ENCODE results near the gene EEF1AKMT1. TPM values are rescaled to one million over a fixed set of nuclear protein-coding genes. Genes with fewer than 3 reads are reported as not detected.

EEF1AKMT1 gene
- total and polyA plus RNA-seq, 7 donors, result 5.8 to 17.8 (median 10.0) TPM

DNA sequence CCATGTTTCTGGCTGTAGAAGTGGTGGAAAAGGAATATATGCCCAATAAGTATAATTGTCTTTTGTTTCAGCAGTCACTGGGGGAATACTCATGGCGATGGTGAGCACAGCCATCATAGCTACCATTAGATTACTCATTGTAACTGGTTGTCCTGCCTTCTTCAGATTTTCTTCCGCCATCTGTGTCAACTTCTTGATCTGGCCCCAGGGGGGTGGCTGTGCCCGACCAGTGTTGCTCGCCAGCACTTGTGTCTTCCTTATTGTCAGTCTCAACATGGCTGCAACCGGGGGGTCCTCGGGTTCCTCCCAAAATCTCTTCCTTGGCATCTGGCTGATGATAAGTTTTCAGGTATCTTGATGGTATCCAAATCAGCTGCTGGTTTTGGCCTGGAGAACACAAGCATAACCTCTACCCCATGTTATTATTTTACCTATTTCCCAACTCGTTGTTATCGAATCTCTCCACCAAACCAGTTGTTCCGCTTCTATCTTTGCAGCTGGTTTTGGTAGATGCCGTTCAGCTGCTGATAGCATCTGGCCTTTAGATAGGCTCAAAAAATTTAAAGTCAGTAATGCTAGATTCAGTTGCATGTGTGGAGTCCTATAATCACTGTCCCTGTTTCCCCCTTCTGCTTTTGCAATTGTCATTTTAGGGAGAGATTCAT, 93.2 kb downstream of the EEF1AKMT1 start:
- H3K27ac ChIP-seq, result no peak overlapping the region
- H3K4me3 ChIP-seq, result no peak overlapping the region
- no peaks in the 10 kb centered on the region for H3K27me3 ChIP-seq
- no peaks in the 10 kb centered on the region for H3K9me3 ChIP-seq
- no peaks in the 10 kb centered on the region for H3K4me1 ChIP-seq
- no peak for TF ChIP-seq POLR2A (IDR thresholded peaks at IDR 0.05)
- TF ChIP-seq EP300 (IDR thresholded peaks at IDR 0.05), result no peak
- TF ChIP-seq, protein P1, sequence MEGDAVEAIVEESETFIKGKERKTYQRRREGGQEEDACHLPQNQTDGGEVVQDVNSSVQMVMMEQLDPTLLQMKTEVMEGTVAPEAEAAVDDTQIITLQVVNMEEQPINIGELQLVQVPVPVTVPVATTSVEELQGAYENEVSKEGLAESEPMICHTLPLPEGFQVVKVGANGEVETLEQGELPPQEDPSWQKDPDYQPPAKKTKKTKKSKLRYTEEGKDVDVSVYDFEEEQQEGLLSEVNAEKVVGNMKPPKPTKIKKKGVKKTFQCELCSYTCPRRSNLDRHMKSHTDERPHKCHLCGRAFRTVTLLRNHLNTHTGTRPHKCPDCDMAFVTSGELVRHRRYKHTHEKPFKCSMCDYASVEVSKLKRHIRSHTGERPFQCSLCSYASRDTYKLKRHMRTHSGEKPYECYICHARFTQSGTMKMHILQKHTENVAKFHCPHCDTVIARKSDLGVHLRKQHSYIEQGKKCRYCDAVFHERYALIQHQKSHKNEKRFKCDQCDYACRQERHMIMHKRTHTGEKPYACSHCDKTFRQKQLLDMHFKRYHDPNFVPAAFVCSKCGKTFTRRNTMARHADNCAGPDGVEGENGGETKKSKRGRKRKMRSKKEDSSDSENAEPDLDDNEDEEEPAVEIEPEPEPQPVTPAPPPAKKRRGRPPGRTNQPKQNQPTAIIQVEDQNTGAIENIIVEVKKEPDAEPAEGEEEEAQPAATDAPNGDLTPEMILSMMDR (IDR thresholded peaks at IDR 0.05), result no peak
- no peak for TF ChIP-seq POLR2AphosphoS5 (IDR thresholded peaks at IDR 0.05)
- intact Hi-C loops (cut with DNase I), result no loop called here
- peaks cover 0 to 15% (median 0%) of the 10 kb centered on the region in 4 donors for H3K36me3 ChIP-seq
- DNase-seq, result no peak
- 96% methylated on average over 10 of the region's 10 CpGs for WGBS, 2 donors

DNA sequence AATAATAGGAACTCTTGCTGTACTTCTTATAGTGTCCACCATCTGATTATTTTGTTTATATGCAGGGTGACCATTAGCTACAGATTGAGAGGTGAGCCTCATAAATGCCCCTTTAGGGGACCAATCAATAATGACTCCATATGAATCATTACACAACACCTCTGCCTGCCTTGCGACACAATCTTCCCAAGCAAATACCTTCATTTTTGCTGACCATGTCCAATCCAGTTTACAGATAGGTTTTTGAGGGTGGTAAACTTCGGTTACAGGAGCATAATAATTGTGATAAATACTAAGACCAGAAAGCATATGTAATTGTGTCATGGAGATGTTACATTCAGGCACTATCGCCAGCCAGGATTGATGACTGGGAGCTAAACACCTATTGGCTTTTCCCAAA, 93.9 kb downstream of the EEF1AKMT1 start:
- 82 to 96% methylated on average over 3 of the region's 3 CpGs for WGBS, 2 donors
- H3K27ac ChIP-seq, result no peak overlapping the region
- intact Hi-C loops (cut with DNase I), result no loop called here
- no peak for DNase-seq
- no peaks in the 10 kb centered on the region for H3K4me1 ChIP-seq
- no peaks in the 10 kb centered on the region for H3K9me3 ChIP-seq
- no peak overlapping the region for H3K4me3 ChIP-seq
- TF ChIP-seq EP300 (IDR thresholded peaks at IDR 0.05) (no peak), POLR2A (IDR thresholded peaks at IDR 0.05) (no peak), POLR2AphosphoS5 (IDR thresholded peaks at IDR 0.05) (no peak)
- TF ChIP-seq, protein P1 (IDR thresholded peaks at IDR 0.05), result no peak
- H3K27me3 ChIP-seq, result no peaks in the 10 kb centered on the region
- H3K36me3 ChIP-seq, result peaks cover 0 to 21% (median 0%) of the 10 kb centered on the region in 4 donors

Other genes with a start within 250 kb of the EEF1AKMT1 start
- gene CRYL1, start 248.1 kb downstream of the EEF1AKMT1 start, total RNA-seq, result 10 to 100 TPM; 33.0 to 53.5 (median 37.7) TPM
- 100 to 1,000 TPM in 2 of 3 donors, 10 to 100 TPM in 1; 62.4 to 183 (median 153) TPM for gene CRYL1, start 248.1 kb downstream of the EEF1AKMT1 start, polyA plus RNA-seq
- 10 to 100 TPM; 13.8 to 21.8 (median 16.9) TPM for gene IFT88, start 206.8 kb downstream of the EEF1AKMT1 start, total RNA-seq
- 10 to 100 TPM in 1 of 3 donors, 1 to 10 TPM in 2; 6.6 to 10.0 (median 8.8) TPM for gene IFT88, start 206.8 kb downstream of the EEF1AKMT1 start, polyA plus RNA-seq
- gene IL17D, start 70.3 kb downstream of the EEF1AKMT1 start, total RNA-seq, result 1 to 10 TPM; 1.4 to 3.2 (median 1.6) TPM
- gene IL17D, start 70.3 kb downstream of the EEF1AKMT1 start, polyA plus RNA-seq, result under 1 TPM in 2 of 3 donors, not detected in 1; 0.52 to 0.60 TPM
- gene XPO4, start 128.8 kb upstream of the EEF1AKMT1 start, total RNA-seq, result 10 to 100 TPM; 15.6 to 26.8 (median 17.6) TPM
- 1 to 10 TPM; 1.8 to 5.8 (median 2.3) TPM for gene XPO4, start 128.8 kb upstream of the EEF1AKMT1 start, polyA plus RNA-seq

All from sigmoid colon (tissue), 7 donors.